ENCODE measurements around the gene DOC2B.

DOC2B gene

DNA sequence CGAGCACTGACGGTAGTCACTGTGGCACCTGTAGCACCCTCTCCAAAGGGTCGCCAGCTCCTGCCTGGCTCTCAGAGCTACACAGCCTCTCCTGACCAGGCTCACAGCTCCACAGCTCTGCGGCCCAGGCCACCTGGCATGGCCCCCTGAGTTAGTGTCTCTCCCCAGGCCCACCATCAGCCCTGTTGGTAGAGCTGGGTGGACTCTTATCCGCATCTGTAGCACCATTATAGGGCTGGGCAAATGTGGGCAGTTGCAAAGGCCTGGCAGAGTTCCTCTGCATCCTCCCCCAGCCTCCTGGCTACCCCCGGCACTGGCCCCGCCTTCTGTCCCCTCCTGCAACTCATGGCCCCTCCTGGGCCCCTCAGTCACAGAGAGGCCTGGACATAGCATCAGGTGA lies 25.9 kb downstream of the DOC2B start:
- DNase-seq (ENCODE audit: insufficient read length) (no peak), FAIRE-seq (no peak)
- TF ChIP-seq TAF1 (IDR thresholded peaks at IDR 0.05; ENCODE audit: borderline replicate concordance, low read depth, low read length) (no peak), POLR2A (IDR thresholded peaks at IDR 0.05; ENCODE audit: low read depth, low read length) (no peak), POLR2AphosphoS5 (IDR thresholded peaks at IDR 0.05; ENCODE audit: low read depth, low read length) (no peak)

DNA sequence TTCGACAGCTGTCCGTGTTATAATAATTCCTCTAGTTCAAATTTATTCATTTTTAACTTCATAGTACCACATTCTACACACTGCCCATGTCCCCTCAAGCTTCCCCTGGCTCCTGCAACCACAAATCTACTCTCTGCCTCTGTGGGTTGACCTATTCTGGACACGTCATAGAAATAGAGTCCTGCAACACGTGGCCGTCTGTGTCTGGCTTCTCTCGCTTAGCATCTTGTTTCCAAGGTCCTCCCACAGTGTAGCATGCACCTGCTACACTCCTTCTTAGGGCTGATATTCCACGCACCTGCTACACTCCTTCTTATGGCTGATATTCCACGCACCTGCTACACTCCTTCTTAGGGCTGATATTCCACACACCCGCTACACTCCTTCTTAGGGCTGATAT lies 27.6 kb downstream of the DOC2B start:
- TF ChIP-seq POLR2A (IDR thresholded peaks at IDR 0.05; ENCODE audit: low read depth, low read length) = no peak
- no peak for TF ChIP-seq TAF1 (IDR thresholded peaks at IDR 0.05; ENCODE audit: borderline replicate concordance, low read depth, low read length)
- no peak for TF ChIP-seq POLR2AphosphoS5 (IDR thresholded peaks at IDR 0.05; ENCODE audit: low read depth, low read length)
- FAIRE-seq = no peak
- DNase-seq (ENCODE audit: insufficient read length) = no peak

DNA sequence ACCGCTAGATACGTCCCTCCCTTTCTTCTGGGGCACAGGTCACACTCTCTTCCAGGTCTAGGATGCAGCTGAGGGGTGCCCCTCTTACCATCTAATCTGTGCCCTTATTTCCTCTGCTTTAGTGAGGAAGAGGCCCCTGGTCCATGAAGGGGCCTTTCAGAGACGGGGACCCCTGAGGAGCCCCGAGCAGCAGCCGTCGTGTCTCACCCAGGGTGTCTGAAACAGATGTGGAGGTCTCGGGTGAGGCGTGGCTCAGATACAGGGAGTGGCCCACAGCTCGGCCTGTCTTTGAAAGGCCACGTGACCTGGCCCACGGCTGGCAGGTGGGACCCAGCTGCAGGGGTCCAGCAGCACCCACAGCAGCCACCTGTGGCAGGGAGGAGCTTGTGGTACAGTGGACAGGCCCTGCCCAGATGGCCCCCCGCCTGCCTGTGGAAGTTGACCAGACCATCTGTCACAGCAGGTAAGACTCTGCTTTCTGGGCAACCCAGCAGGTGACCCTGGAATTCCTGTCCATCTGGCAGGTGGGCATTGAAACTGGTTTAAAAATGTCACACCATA lies 28.5 kb downstream of the DOC2B start:
- FAIRE-seq (no peak), DNase-seq (ENCODE audit: insufficient read length) (no peak)
- no peak for TF ChIP-seq POLR2AphosphoS5 (IDR thresholded peaks at IDR 0.05; ENCODE audit: low read depth, low read length)
- TF ChIP-seq POLR2A (IDR thresholded peaks at IDR 0.05; ENCODE audit: low read depth, low read length) = no peak
- no peak for TF ChIP-seq TAF1 (IDR thresholded peaks at IDR 0.05; ENCODE audit: borderline replicate concordance, low read depth, low read length)

DNA sequence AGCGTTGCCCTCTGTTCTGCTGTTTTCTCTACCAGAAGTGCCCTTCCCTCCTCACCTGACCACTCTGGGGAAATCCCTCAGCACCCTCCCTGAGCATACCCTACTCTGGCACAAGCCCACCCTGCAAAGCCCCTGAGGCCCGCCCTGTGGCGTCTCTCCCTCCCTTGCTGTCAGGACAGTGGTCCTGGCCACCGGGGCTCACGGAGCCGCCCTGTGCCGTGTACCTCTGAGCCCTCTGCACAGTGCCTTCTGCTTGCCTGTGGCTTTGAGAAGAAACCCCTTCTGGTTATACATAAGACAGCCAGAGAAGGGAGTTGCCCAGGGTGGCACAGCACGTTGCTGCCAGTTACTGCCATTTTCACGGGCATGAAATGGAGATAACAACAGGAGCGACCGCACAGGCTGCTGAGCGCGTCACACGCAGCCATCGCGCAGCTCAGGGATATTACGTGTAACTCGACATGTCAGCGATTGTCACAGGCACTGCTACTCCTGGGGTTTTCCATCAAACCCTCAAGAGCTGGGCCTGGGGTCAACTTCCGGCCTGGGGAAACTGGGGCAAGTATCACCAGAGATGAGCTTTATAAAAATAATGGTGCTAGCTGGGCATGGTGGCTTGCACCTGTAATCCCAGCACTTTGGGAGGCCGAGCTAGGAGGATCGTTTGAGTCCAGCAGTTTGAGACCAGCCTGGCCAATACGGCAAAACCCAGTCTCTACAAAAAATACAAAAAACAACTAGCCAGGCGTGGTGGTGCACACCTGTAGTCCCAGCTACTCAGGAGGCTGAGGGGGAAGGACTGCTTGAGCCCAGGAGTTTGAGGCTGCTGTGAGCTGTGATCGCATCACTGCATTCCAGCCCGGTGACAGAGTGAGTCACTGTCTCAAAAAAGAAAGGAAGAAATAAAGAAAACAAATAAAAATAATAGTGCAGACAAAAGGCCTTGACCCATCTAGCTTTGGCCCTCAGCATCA lies 29.3 kb downstream of the DOC2B start:
- no peak for DNase-seq (ENCODE audit: insufficient read length)
- TF ChIP-seq POLR2A (IDR thresholded peaks at IDR 0.05; ENCODE audit: low read depth, low read length) (no peak), TAF1 (IDR thresholded peaks at IDR 0.05; ENCODE audit: borderline replicate concordance, low read depth, low read length) (no peak), POLR2AphosphoS5 (IDR thresholded peaks at IDR 0.05; ENCODE audit: low read depth, low read length) (no peak)
- no peak for FAIRE-seq

DNA sequence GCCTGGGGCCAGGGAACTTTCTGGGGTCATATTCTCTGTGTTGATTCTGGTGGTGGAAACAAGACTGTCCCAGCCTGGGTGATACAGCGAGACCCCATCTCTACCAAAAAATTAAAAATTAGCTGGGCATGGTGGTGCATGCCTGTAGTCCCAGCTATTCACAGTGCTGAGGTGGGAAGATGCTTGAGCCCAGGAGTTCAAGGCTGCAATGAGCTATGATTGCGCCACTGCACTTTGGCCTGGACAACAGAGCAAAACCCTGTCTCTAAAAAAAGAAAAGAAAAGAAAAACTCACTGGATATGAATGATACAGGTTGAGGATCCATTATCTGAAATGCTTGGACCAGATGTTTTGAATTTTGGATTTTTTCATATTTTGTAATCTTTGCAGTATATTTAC lies 30.4 kb downstream of the DOC2B start:
- no peak for FAIRE-seq
- DNase-seq (ENCODE audit: insufficient read length) = no peak
- TF ChIP-seq POLR2AphosphoS5 (IDR thresholded peaks at IDR 0.05; ENCODE audit: low read depth, low read length) = no peak
- TF ChIP-seq TAF1 (IDR thresholded peaks at IDR 0.05; ENCODE audit: borderline replicate concordance, low read depth, low read length) = no peak
- no peak for TF ChIP-seq POLR2A (IDR thresholded peaks at IDR 0.05; ENCODE audit: low read depth, low read length)

DNA sequence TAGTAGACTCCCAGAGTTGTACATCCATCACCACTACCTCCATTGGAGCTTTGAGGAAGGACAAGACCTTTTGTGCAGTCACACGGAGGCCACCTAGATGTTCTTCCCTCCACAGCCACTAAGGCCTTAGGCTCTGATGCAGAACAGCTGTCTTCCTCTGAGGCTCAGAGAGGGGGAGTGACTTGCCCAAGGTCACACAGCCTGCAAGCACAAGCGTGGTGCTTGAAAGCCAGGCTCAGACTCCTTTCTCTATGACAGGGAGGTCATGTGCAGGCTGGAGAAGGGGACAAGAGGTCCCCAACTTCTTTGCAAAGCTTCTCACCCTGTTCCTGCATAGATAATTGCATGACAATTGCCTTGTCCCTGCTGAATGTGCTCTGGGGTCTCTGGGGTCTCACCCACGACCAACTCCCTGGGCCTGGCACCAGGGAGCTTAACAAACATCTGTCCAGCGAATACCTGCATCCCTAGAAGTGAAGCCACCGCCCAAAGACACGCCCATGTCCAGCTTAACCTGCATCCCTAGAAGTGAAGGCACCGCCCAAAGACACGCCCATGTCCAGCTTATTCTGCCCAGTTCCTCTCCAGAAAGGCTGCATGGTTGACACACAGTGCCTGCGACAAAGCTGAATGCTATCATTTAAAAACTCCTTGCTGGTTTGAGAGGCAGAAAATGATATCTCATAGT lies 31.4 kb downstream of the DOC2B start:
- DNase-seq (ENCODE audit: insufficient read length) (no peak), FAIRE-seq (no peak)
- TF ChIP-seq TAF1 (IDR thresholded peaks at IDR 0.05; ENCODE audit: borderline replicate concordance, low read depth, low read length) = no peak
- no peak for TF ChIP-seq POLR2A (IDR thresholded peaks at IDR 0.05; ENCODE audit: low read depth, low read length)
- no peak for TF ChIP-seq POLR2AphosphoS5 (IDR thresholded peaks at IDR 0.05; ENCODE audit: low read depth, low read length)

DNA sequence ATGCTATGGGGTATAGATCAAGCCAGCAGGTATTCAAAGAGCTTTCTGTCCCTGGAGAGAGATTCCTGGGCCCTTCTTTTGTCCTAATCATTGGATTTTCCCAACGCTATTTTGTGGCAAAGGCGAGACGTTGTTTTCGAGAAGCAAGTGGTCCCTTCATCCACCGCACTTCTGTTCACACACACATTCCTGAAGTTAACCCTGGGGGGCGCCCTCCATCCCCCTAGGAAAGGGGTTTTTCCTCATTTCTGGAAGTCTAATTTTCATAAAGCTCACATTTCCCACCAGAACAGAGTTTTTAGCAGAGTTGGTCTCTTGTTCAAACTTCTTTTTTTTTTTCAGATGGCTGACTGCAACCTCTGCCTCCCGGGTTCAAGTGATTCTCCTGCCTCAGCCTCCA lies 32.2 kb downstream of the DOC2B start:
- FAIRE-seq (no peak), DNase-seq (ENCODE audit: insufficient read length) (no peak)
- no peak for TF ChIP-seq TAF1 (IDR thresholded peaks at IDR 0.05; ENCODE audit: borderline replicate concordance, low read depth, low read length)
- TF ChIP-seq POLR2A (IDR thresholded peaks at IDR 0.05; ENCODE audit: low read depth, low read length) = no peak
- no peak for TF ChIP-seq POLR2AphosphoS5 (IDR thresholded peaks at IDR 0.05; ENCODE audit: low read depth, low read length)

DNA sequence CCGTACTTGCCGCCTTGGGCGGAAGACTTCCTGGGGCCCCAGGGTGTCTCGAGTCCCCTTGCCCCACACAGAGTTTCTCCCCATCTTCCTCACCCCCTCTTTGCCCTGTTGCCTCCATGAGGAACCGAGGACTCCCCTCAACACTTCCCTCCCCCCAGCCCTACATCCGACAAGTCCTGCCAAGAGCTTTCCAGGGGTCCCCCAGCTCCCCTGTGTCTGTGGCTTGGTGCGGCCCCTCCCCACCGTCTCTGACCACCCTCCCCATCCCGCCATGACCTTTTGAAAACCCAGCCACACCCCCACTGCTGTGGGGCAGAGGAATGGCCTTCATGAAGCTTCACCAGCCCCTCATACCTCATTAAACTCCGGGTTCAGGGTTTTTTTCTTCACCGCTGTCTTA lies 32.7 kb downstream of the DOC2B start:
- TF ChIP-seq TAF1 (IDR thresholded peaks at IDR 0.05; ENCODE audit: borderline replicate concordance, low read depth, low read length) (no peak), POLR2AphosphoS5 (IDR thresholded peaks at IDR 0.05; ENCODE audit: low read depth, low read length) (no peak), POLR2A (IDR thresholded peaks at IDR 0.05; ENCODE audit: low read depth, low read length) (no peak)
- DNase-seq (ENCODE audit: insufficient read length) = no peak
- FAIRE-seq = no peak

DNA sequence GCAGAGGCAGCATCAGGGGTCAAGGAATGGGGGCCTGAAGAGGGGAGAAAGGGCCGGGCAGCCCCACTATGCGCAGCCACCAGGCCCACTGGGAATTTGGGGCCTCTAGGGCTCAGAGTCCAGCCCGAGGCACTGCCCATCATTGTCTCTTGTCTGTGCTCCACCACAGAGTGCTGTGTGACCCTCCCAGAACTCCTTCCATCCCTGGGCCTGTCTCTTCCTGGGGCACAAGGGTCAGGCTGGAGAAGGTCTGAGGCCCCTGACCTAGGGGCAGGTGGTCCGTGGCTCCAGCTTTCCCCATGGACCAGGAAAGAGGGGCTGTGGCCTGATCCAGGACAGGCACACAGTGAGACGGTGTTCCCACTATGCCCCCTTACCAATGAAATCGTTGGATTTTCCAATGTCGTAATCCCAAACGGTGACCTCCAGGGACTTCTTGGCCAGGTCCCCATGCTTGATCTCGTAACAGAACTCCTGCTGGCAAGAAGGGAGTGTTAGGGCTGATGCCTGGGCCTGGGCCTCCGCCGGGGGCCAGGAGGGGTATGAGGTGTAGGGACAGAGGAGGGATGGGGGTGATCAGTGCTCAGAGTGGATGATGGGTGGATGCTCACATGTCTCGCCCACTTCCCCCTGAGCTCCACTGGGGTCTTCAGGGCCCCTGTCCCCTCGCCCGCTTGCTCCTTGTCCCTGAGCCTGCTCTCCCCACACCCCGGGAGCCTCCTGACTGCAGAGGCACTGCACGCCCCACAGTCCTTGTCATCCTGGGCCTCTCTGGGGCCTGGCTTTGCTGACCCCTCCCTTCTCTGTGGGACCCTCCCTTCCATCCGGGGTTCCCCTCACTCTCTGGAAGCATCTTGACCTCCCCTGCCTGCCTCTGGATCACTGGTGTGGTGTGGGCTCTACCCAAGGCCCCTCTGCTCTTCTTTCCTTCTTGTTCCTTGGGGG lies 33.4 kb downstream of the DOC2B start:
- TF ChIP-seq TAF1 (IDR thresholded peaks at IDR 0.05; ENCODE audit: borderline replicate concordance, low read depth, low read length) = no peak
- DNase-seq (ENCODE audit: insufficient read length) (no peak), FAIRE-seq (no peak)

DNA sequence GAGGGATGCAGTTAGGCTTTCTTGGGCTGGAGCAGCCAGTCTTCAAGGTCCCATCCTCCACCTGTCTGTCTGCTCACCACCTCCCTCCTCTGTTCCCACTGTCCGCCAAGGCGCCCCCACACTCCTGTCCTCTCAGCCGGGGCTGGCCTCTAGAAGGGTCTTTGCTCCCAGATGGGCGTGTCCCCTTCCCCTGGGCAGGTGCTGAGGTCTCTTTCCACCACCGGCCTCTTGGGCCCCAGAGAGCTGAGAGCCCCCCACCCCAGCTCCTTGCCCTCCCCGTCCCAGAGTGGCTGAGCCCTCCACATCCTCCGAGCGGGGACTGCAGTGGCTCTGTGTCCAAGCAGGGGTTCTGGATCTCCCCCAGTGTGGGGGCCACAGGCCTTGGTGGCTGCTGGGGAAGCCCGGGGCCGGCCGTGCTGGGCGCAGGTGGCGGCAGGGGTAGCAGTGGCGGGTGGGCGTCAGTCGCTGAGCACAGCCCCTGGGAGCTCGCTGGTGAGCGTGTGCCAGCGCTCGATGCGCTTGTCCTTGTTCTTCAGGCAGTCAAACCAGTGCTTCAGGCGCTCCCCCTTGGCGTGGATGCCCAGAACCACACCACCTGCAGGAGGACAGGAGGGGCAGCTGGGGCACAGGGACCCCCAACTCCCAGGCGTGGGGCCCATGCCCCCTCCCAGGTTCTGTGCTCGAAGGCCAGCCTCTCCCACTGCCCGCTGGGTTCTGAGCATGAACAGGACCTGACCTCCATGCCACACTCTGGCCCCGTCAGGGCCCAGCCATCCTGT lies 34.3 kb downstream of the DOC2B start:
- DNase-seq (ENCODE audit: insufficient read length) (no peak), FAIRE-seq (no peak)
- TF ChIP-seq TAF1 (IDR thresholded peaks at IDR 0.05; ENCODE audit: borderline replicate concordance, low read depth, low read length) (no peak), POLR2A (IDR thresholded peaks at IDR 0.05; ENCODE audit: low read depth, low read length) (no peak), POLR2AphosphoS5 (IDR thresholded peaks at IDR 0.05; ENCODE audit: low read depth, low read length) (no peak)
